K562 (cell line): ENCODE results near the gene PDK1.

Experiments used
- RBM17 ChIP-seq: fragments of 200-400 bp; formaldehyde crosslinking; IDR thresholded peaks from 2 replicates; pipeline ENCODE4 v1.6.1; 2017; ENCODE audit warnings: low read depth, mild to moderate bottlenecking, low read length, borderline replicate concordance
- TF ChIP-seq, protein P1 (sequence below): fragments of 250-450 bp; sonication (Bioruptor Pico); IDR thresholded peaks from 2 replicates; pipeline ENCODE4 v1.5.0; 2021

DNA sequence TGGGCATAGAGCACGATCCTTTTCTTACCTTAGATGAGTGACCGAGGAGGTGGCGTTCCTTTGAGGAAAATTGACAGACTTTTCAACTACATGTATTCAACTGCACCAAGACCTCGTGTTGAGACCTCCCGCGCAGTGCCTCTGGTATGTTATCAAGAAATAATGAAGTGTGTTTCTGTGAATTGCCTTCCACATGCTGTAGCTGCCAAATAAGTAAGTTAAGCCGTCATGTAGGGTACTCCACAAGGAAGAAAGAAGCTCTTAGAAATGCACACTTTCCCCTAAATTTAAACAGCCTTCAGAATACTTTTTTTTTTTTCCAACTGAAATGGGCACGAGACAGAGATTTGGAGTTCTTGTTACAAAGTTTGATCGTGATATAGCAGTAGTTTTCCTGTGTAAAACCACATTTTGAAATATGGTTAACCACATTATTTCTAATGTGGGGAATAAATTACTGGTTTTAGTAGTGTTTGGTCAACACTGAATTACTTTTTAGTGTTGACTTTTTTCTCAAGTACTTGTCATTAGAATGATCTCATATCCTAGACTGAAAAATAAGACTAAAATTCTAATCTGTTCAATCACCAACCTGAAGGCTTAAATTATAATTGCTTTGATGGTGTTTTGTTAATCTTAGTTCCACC is 30.5 kb downstream of the PDK1 start:
- TF ChIP-seq RBM17 = no peak
- TF ChIP-seq, protein P1, sequence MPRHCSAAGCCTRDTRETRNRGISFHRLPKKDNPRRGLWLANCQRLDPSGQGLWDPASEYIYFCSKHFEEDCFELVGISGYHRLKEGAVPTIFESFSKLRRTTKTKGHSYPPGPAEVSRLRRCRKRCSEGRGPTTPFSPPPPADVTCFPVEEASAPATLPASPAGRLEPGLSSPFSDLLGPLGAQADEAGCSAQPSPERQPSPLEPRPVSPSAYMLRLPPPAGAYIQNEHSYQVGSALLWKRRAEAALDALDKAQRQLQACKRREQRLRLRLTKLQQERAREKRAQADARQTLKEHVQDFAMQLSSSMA (CRISPR knock-in tag) = no peak
